Measurements from ENCODE around the gene PCGF3.

DNA sequence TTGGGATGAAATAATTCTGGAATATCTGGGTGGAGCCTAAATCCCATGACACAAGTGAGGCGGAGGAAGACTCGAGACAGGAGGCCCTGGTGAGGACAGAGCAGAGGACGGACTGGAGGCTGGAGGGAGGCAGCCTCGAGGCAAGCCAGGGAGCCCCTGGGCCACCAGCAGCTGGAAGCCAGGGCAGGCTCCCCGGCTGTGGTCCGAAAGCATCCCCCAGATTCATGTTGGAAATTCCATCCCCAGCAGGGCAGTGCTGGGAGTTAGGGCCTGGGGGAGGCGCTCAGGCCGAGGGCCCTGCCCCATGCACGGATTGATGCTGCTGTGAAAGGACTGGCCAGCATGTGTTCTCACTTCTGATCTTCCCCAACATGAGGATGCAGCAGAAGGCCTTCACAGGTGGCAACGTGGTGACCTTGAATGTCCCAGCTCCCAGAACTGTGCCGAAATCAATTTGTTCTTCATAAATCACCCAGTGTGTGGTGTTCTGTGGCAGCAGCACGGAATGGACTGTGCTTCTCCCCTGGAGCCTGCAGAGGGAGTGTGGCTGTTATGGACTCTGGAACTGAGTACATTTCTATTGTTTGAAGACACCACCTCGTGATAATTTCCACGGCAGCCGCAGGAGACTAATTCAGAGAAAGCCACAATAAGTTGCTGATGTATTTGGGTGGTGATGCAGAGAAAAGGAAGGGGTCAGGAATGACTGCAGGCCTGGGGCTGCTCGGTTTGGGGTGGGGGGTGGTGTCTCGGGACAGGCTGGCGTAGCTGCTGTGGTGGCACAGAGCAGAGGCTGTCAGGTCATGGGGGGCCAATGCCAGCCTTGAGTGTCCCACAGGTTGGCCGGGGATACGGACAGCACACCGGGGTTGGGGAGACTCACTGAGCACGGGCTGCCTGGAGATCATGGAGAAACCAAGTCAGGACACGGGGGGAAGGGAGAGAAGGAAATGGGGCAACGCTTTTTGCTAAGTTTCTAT, 56.9 kb downstream of the PCGF3 start:
- TF ChIP-seq, protein P1, sequence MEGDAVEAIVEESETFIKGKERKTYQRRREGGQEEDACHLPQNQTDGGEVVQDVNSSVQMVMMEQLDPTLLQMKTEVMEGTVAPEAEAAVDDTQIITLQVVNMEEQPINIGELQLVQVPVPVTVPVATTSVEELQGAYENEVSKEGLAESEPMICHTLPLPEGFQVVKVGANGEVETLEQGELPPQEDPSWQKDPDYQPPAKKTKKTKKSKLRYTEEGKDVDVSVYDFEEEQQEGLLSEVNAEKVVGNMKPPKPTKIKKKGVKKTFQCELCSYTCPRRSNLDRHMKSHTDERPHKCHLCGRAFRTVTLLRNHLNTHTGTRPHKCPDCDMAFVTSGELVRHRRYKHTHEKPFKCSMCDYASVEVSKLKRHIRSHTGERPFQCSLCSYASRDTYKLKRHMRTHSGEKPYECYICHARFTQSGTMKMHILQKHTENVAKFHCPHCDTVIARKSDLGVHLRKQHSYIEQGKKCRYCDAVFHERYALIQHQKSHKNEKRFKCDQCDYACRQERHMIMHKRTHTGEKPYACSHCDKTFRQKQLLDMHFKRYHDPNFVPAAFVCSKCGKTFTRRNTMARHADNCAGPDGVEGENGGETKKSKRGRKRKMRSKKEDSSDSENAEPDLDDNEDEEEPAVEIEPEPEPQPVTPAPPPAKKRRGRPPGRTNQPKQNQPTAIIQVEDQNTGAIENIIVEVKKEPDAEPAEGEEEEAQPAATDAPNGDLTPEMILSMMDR (IDR thresholded peaks at IDR 0.05; ENCODE audit: low read depth, low read length): peak; percentile 13; the same call in 1 of the 2 replicates
- TF ChIP-seq EZH2phosphoT487 (IDR thresholded peaks at IDR 0.05; ENCODE audit: low read depth): no peak

Data from OCI-LY3 (cell line).